GM23248 (cell line): ENCODE measurements around the gene FIS1.

Source experiments
- EZH2 ChIP-seq: fragments of 200-600 bp; sonication (generic); IDR thresholded peaks from 2 replicates; pipeline ENCODE4 v1.6.1; 2018; ENCODE audit warnings: antibody characterized with exemption, mild to moderate bottlenecking; ENCODE audit not compliant: insufficient read depth, poor library complexity, severe bottlenecking
- EZH2phosphoT487 ChIP-seq: fragments of 200-600 bp; sonication (generic); IDR thresholded peaks from 2 replicates; pipeline ENCODE4 v1.6.1; 2018; ENCODE audit warnings: antibody characterized with exemption, moderate library complexity, mild to moderate bottlenecking, low read depth; ENCODE audit not compliant: insufficient read depth

GRCh38 chr7:101233907-101234547 is 10.9 kb downstream of the FIS1 start:
- TF ChIP-seq EZH2 (no peak), EZH2phosphoT487 (no peak)
